ENCODE data around the gene ELOA.

The ELOA gene

GRCh38 chr1:23696335-23696989 is 46.8 kb upstream of the ELOA start:
- TF ChIP-seq POLR2AphosphoS5 (IDR thresholded peaks at IDR 0.05; ENCODE audit: low read depth, low read length) (no peak), TAF1 (IDR thresholded peaks at IDR 0.05; ENCODE audit: borderline replicate concordance, insufficient read depth, low read length) (no peak), REST (IDR thresholded peaks at IDR 0.05; ENCODE audit: insufficient read depth in 1 of 2, low read depth in 2 of 2, low read length in 2 of 2) (no peak), SIN3A (IDR thresholded peaks at IDR 0.05; ENCODE audit: borderline replicate concordance, insufficient read depth, low read length) (no peak), FOXP2 (optimal IDR thresholded peaks at IDR 0.05; ENCODE audit: borderline replicate concordance, extremely low read depth, extremely low read length, insufficient read depth) (no peak)

- TF ChIP-seq POLR2AphosphoS5 (IDR thresholded peaks at IDR 0.05; ENCODE audit: low read depth, low read length) (peak; percentile 17; the same call in 1 of the 2 replicates), SIN3A (IDR thresholded peaks at IDR 0.05; ENCODE audit: borderline replicate concordance, insufficient read depth, low read length) (no peak)
Measured at GRCh38 chr1:23698466-23698865, 44.8 kb upstream of the ELOA start.

GRCh38 chr1:23699280-23700179 is 43.7 kb upstream of the ELOA start:
- TF ChIP-seq REST (IDR thresholded peaks at IDR 0.05; ENCODE audit: insufficient read depth in 1 of 2, low read depth in 2 of 2, low read length in 2 of 2) (no peak), POLR2AphosphoS5 (IDR thresholded peaks at IDR 0.05; ENCODE audit: low read depth, low read length) (no peak; the same call in 1 of the 2 replicates), SIN3A (IDR thresholded peaks at IDR 0.05; ENCODE audit: borderline replicate concordance, insufficient read depth, low read length) (no peak), FOXP2 (optimal IDR thresholded peaks at IDR 0.05; ENCODE audit: borderline replicate concordance, extremely low read depth, extremely low read length, insufficient read depth) (no peak), TAF1 (IDR thresholded peaks at IDR 0.05; ENCODE audit: borderline replicate concordance, insufficient read depth, low read length) (no peak)

- TF ChIP-seq TAF1 (IDR thresholded peaks at IDR 0.05; ENCODE audit: borderline replicate concordance, insufficient read depth, low read length) (no peak), FOXP2 (optimal IDR thresholded peaks at IDR 0.05; ENCODE audit: borderline replicate concordance, extremely low read depth, extremely low read length, insufficient read depth) (no peak), SIN3A (IDR thresholded peaks at IDR 0.05; ENCODE audit: borderline replicate concordance, insufficient read depth, low read length) (no peak), POLR2AphosphoS5 (IDR thresholded peaks at IDR 0.05; ENCODE audit: low read depth, low read length) (no peak), REST (IDR thresholded peaks at IDR 0.05; ENCODE audit: insufficient read depth in 1 of 2, low read depth in 2 of 2, low read length in 2 of 2) (no peak)
Measured at GRCh38 chr1:23701310-23701709, 42.0 kb upstream of the ELOA start.

GRCh38 chr1:23701996-23702395 is 41.3 kb upstream of the ELOA start:
- TF ChIP-seq SIN3A (IDR thresholded peaks at IDR 0.05; ENCODE audit: borderline replicate concordance, insufficient read depth, low read length) (no peak), POLR2AphosphoS5 (IDR thresholded peaks at IDR 0.05; ENCODE audit: low read depth, low read length) (0 out of 2 replicates have a peak, but pooled peaks have one; percentile 15)

All from PFSK-1 (cell line).